GM19328 (cell line): Measurements from ENCODE around the gene SUMO3.

Experiments
- ATAC-seq: cut with Tn5 transposase; IDR thresholded peaks from one replicate; pipeline ENCODE4 v1.9.1; 2021; ENCODE audit warnings: mild to moderate bottlenecking, moderate library complexity; ENCODE audit not compliant: unreplicated experiment

SUMO3 gene

GRCh38 chr21:44817914-44818639 lies at the start of gene SUMO3:
SUMO3 (minus strand) TSS chr21:44818062; CDS start chr21:44817968, 94 bp downstream.
- ATAC-seq = peak; percentile 64

GRCh38 chr21:44867464-44867863 lies 49.6 kb upstream of the SUMO3 start:
- no peak for ATAC-seq

- ATAC-seq = no peak
Measured at GRCh38 chr21:44866780-44867179, 48.9 kb upstream of the SUMO3 start.

- ATAC-seq = no peak
Measured at GRCh38 chr21:44865561-44866280, 47.9 kb upstream of the SUMO3 start.

- no peak for ATAC-seq
Measured at GRCh38 chr21:44862869-44863685, 45.2 kb upstream of the SUMO3 start.

- no peak for ATAC-seq
Measured at GRCh38 chr21:44858791-44859190, 40.9 kb upstream of the SUMO3 start.

GRCh38 chr21:44858291-44858690 lies 40.4 kb upstream of the SUMO3 start:
- ATAC-seq = no peak

- ATAC-seq = no peak
Measured at GRCh38 chr21:44857127-44857892, 39.4 kb upstream of the SUMO3 start.

GRCh38 chr21:44856131-44856530 lies 38.3 kb upstream of the SUMO3 start:
- no peak for ATAC-seq

GRCh38 chr21:44855572-44855971 lies 37.7 kb upstream of the SUMO3 start:
- ATAC-seq = no peak

GRCh38 chr21:44854664-44855446 lies 37.0 kb upstream of the SUMO3 start:
- no peak for ATAC-seq

- no peak for ATAC-seq
Measured at GRCh38 chr21:44854391-44854663, 36.5 kb upstream of the SUMO3 start.

- ATAC-seq = no peak
Measured at GRCh38 chr21:44853601-44854390, 35.9 kb upstream of the SUMO3 start.

- no peak for ATAC-seq
Measured at GRCh38 chr21:44850905-44851657, 33.2 kb upstream of the SUMO3 start.

- ATAC-seq = no peak
Measured at GRCh38 chr21:44850208-44850800, 32.4 kb upstream of the SUMO3 start.

- no peak for ATAC-seq
Measured at GRCh38 chr21:44849616-44850130, 31.8 kb upstream of the SUMO3 start.

- ATAC-seq = no peak
Measured at GRCh38 chr21:44848821-44849521, 31.1 kb upstream of the SUMO3 start.
